Measurements from ENCODE around the gene SIPA1.

The SIPA1 gene

GRCh38 chr11:65607614-65608426 is 30.1 kb upstream of the SIPA1 start:
- DNase-seq = no peak

DNA sequence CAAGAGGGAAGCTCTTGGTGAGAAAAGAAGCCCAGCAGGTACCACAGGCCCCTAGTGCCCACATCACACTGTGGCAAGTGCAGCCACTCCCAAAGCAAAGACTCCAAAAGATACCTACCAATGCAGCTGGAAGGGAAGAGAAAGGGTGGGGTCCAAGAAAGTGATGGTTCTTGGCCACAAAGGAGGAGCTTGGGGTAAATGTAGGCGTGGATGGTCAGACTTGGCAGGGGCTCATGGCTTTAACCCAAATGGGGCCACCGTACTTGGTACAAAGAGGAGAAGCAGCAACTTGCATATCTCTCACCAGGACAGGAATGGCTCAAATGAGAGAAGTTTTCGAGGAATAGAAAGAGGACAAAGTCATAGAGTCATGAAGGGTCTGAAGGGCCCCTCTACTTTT is 28.7 kb upstream of the SIPA1 start:
- no peak for DNase-seq

DNA sequence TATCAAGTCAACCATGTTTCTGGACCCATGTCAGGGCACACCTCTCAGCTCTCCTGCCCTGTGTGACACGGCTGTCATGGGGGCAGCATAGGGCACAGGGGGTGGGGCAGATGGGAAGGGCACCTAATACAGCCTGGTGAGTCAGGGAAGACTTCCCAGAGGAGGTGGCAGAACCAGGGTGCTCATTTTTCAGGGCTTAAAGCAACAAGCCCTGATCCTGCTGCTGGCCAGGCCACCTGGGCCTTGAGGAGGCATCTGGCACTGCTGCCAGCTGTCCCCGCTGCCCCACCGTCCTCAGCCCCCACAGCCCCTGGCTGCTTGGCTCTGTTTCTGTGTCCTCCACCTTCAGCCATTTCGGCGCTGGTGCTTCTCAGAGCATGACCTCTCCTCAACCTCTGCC is 28.2 kb upstream of the SIPA1 start:
- DNase-seq = no peak

DNA sequence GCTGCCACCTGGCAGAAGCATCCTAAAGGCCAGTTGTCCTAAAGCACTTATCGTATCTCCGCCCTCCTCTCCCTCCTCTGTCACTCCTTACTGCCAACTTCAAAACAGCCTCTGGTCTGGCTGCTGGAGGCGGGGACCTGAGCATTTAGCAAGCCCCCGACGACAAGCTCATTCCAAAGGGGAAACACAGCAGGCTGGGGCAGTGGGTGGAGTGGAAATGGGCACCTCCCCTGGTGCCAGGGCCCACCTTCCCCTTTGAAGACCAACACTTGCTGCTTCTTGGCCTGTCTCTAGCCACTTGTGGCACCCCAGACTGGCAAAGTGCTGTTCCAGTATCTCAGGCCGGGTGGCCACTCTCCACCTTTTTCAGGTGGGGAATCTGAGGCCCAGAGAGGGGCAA is 27.5 kb upstream of the SIPA1 start:
- DNase-seq = no peak

- no peak for DNase-seq
Observed at GRCh38 chr11:65611028-65611757, 26.7 kb upstream of the SIPA1 start.

GRCh38 chr11:65611758-65612603 is 25.9 kb upstream of the SIPA1 start:
- DNase-seq = peak; percentile 33

- no peak for DNase-seq
Observed at GRCh38 chr11:65612691-65613090, 25.2 kb upstream of the SIPA1 start.

GRCh38 chr11:65613091-65613928 is 24.6 kb upstream of the SIPA1 start:
- no peak for DNase-seq

- peak; percentile 100 for DNase-seq
Observed at GRCh38 chr11:65615229-65615949, 22.5 kb upstream of the SIPA1 start, which contains the start of gene PCNX3. TSS of gene PCNX3 (plus strand) at chr11:65615776. CDS start at chr11:65616312, 536 bp downstream.

DNA sequence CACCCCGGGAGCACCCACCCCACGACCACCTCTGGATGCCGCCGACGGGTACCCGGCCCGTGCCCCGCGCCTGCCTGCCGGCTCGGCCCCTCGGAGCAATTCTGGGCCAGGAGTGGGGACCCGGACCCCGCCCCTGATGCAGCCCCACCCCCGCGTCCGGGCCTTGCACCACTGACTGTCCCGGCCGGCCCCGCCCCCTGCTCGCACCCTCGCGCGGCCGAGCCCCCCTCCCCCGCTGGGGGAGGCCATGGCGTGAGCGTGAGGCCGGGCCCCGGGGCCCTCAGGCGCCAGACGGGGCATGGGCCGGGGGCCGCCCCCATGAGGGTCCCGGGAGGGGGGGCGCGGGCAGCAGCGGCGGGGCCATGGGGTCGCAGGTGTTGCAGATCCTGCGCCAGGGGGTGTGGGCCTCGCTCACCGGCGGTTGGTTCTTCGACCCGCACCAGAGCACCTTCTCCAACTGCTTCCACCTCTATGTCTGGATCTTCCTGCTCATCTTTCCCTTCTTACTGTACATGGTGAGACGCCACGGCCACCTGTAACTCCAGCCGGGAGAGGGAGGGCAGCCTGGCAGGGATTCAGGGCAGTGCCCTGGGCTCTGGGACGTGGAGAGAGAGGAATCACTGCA is 21.8 kb upstream of the SIPA1 start:
- DNase-seq = peak; percentile 22

GRCh38 chr11:65616575-65617001 is 21.3 kb upstream of the SIPA1 start:
- DNase-seq = no peak

DNA sequence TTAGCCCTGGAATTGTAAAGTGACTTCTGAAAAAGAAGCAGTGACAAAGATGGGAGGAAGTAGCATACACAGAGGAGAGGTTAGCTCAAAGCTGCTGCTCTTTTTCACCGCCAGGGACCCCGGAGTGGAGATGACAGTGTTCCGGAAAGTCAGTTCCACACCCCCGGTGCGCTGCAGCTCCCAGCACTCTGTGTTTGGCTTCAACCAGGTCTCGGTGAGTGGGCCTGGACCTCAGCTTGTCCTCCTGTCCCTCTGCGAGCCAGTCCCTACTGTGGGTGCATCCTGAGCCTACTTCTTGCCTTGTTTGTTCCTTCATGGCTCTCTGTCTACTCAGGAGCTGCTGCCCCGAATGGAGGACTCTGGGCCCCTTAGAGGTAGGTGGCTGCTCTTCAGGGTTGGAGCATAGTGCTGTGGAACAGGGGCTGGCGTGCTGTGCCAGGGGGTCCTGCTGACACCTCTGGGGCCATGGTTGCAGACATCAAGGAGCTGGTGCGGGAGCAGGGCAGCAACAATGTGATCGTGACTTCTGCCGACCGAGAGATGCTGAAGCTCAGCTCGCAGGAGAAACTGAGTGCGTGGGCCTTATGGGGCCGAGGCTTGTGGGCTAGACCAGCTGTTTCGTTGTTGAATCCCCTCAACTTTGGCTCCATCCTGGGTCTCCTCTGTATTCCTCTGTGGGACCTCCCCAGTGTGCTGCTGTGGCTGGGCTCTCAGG is 20.6 kb upstream of the SIPA1 start:
- DNase-seq = no peak

- no peak for DNase-seq
Observed at GRCh38 chr11:65617990-65618751, 19.7 kb upstream of the SIPA1 start.

DNA sequence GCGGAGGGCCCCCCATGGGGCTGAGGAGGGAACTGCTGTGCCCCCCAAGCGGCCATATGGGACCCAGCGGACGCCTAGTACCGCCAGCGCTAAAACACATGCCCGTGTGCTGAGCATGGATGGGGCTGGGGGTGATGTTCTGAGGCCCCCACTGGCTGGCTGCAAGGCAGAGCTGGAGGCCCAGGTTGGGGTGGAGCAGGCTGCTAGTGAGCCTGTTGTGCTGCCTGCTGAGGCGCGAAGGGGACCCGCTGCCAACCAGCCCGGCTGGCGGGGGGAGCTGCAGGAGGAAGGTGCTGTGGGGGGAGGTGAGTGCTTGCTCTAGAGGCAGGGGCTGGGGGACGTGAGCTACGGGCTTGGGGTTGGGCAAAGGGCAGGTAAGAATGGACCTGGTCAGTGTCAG is 19.1 kb upstream of the SIPA1 start:
- no peak for DNase-seq

DNA sequence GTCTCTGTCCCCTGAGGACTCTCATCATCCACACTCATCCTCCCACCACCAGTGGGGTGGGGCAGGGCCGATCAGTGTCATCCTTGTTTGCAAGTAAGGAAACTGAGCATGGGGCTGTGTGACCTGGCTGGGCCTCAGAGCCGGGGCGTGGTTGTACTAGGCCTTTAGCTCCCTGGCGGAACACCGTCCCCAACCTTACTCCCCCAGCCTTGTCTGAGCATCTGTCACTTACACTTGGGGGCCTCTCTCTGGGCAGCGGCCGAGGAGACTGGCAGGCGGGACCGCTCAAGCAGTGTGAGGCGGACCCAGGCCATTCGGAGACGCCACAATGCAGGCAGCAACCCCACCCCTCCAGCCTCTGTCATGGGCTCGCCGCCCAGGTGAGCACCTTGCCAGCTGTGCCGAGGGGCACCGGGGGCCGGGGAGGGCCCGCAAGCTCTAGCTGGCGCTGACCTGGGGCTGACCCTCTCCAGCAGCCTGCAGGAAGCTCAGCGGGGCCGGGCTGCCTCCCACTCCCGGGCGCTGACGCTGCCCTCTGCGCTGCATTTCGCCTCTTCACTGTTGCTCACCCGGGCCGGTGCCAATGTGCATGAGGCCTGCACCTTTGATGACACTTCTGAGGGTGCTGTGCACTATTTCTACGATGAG is 18.5 kb upstream of the SIPA1 start:
- no peak for DNase-seq

DNA sequence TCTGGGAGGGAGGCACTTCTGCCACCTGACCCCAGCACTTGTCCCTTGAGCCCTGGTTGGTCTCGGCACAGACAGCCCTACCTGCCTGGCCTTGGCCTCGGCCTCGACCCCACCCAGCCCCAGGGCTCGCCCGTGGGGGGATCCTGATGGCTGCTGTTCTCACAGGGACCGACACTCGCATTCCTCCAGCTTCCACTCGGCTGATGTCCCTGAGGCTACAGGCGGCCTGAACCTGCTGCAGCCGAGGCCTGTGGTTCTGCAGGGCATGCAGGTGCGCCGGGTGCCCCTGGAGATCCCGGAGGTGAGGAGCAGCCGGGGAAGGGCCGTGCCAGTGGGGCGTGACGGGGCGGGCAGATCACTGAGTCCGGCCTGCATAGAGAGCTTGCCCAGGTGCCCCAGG is 17.2 kb upstream of the SIPA1 start:
- DNase-seq = no peak

DNA sequence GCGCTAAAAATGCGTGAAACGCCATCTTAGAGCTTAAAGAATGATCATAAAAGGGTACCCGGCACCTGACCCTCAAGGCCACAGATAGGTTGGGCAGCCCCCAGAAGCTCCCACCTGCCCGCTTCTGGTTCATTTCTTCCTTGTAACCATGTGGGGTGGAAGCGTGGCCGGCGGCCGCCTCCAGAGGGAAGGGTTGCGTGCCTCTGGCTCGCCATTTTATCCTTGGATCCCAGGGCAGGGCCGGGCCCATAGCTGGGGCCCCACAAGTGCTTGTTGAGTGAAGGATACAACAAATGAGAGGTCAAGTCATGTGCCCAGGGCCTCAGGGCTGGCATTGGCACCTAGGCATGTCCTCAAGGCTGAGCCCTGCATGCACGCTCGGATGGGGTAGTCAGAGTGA is 16.4 kb upstream of the SIPA1 start:
- no peak for DNase-seq

DNA sequence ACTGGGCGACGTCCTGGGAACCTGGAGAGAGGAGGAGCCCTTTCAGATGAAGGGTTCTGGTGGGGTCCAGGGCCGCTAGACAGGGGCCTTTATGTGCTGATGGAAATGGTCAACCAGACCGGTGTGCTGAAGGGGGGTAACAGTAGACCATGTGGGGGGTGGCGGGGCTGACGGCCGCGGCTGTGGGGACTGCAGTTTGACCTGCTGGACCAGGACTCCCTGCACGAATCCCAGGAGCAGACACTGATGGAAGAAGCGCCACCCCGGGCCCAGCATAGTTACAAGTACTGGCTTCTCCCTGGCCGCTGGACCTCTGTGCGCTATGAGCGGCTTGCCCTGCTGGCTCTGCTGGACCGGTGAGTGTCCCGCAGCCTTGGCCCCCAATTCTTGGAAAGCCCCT is 15.9 kb upstream of the SIPA1 start:
- DNase-seq = no peak

DNA sequence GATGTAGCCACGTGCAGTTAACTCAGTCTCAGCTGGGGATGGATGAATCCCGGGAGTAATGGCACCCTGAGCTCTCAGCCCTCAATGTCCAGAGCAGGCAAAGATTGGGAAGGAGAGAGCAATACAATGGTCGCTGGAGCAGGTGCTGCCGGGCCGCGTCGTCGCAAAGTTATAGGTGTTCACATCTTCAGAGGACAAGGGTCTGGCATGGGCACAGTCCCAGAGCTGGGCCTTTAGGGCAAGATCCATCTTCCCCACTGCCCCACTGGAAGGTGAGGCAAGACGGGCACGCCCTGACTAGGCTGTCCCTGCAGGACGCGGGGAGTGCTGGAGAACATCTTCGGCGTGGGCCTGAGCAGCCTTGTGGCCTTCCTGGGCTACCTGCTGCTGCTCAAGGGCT is 14.7 kb upstream of the SIPA1 start:
- no peak for DNase-seq

Data from fibroblast of skin of back (primary cell).